H1 (cell line): ENCODE measurements around the gene FIGNL2. TPM values are rescaled to one million over a fixed set of nuclear protein-coding genes. Genes with fewer than 3 reads are reported as not detected.

Experiments
- CTCF ChIA-PET: fragments of 300-600 bp; sonication (Branson Sonifier 250); formaldehyde crosslinking; loops from one replicate; lab custom pipeline; 2021; ENCODE audit not compliant: partially characterized antibody; lab: Charles Lee
- POLR2A ChIA-PET: fragments of 300-600 bp; sonication (Branson Sonifier 250); formaldehyde crosslinking; loops from one replicate; lab custom pipeline; 2021; ENCODE audit warnings: inconsistent platforms; ENCODE audit not compliant: partially characterized antibody; lab: Charles Lee
- DNase-seq, 2 experiments: peaks; one replicate each; pipeline versions ENCODE4 v3.0.0 to v3.0.0-alpha.2; 2010 to 2022; ENCODE audit warnings: low spot score in 2 of 2, low read depth in 1 of 2, mixed read lengths in 1 of 2
- FAIRE-seq: peaks from 2 replicates; lab custom pipeline; 2011; peaks lifted over from hg19 to GRCh38; lab: Jason Lieb, UNC
- H2AFZ ChIP-seq: 2 replicates; pipeline ENCODE4 v1.8.1; 2012; ENCODE audit warnings: low read length, inconsistent platforms
- H2AK5ac ChIP-seq: 2 replicates; pipeline ENCODE4 v1.6.1; 2013; ENCODE audit warnings: low read depth, low read length
- H2BK120ac ChIP-seq: replicated peaks from 2 replicates; pipeline ENCODE3; 2013; ENCODE audit warnings: low read depth, low read length, inconsistent platforms
- H2BK12ac ChIP-seq: 2 replicates; pipeline ENCODE4 v1.6.1; 2013; ENCODE audit warnings: low read depth, low read length
- H2BK15ac ChIP-seq: 2 replicates; pipeline ENCODE4 v1.6.1; 2013; ENCODE audit warnings: low read length
- H2BK20ac ChIP-seq: 2 replicates; pipeline ENCODE4 v1.6.1; 2013; ENCODE audit warnings: low read length
- H2BK5ac ChIP-seq: 2 replicates; pipeline ENCODE4 v1.6.1; 2013; ENCODE audit warnings: low read depth, low read length
- H3K14ac ChIP-seq: 2 replicates; pipeline ENCODE4 v1.6.1; 2013; ENCODE audit warnings: inconsistent platforms; ENCODE audit not compliant: insufficient read length
- H3K18ac ChIP-seq: 2 replicates; pipeline ENCODE4 v1.6.1; 2013; ENCODE audit warnings: low read length; ENCODE audit errors: extremely low read depth
- H3K23ac ChIP-seq: 2 replicates; pipeline ENCODE4 v1.6.1; 2013; ENCODE audit warnings: inconsistent platforms; ENCODE audit not compliant: insufficient read length
- H3K23me2 ChIP-seq: 2 replicates; pipeline ENCODE4 v1.6.1; 2013; ENCODE audit warnings: low read depth, low read length
- H3K27ac ChIP-seq: 2 replicates; pipeline ENCODE4 v1.6.1; 2011; ENCODE audit warnings: low read depth, low read length, inconsistent platforms
- H3K27me3 ChIP-seq, 4 experiments: replicated peaks in 1 of 4; 1 replicate in 1 of 4; 2 replicates in 3 of 4; pipeline versions ENCODE4 v1.6.1 to v1.8.1; 2011 to 2013; ENCODE audit warnings: low read length in 3 of 4, mild to moderate bottlenecking in 3 of 4, inconsistent platforms in 2 of 4, mixed read lengths in 2 of 4, moderate library complexity in 1 of 4; ENCODE audit not compliant: control insufficient read depth in 3 of 4, insufficient read depth in 3 of 4; ENCODE audit errors: extremely low read depth in 1 of 4
- H3K36me3 ChIP-seq, 4 experiments: 2 replicates each; pipeline versions ENCODE4 v1.6.1 to v1.8.1; 2011 to 2013; ENCODE audit warnings: mild to moderate bottlenecking in 4 of 4, low read length in 3 of 4, moderate library complexity in 2 of 4, control low read depth in 1 of 4, inconsistent platforms in 1 of 4; ENCODE audit not compliant: insufficient read depth in 4 of 4, control insufficient read depth in 2 of 4
- H3K4ac ChIP-seq: replicated peaks from 2 replicates; pipeline ENCODE3; 2013; ENCODE audit warnings: low read length, low read depth, mixed read lengths, inconsistent platforms; ENCODE audit not compliant: insufficient read length
- H3K4me1 ChIP-seq, 4 experiments: replicated peaks in 1 of 4; 1 replicate in 1 of 4; 2 replicates in 3 of 4; pipeline versions ENCODE4 v1.6.1 to v1.8.1; 2011 to 2013; ENCODE audit warnings: low read length in 3 of 4, inconsistent platforms in 2 of 4, mixed read lengths in 1 of 4; ENCODE audit not compliant: insufficient read depth in 4 of 4, control insufficient read depth in 3 of 4
- H3K4me2 ChIP-seq, 2 experiments: 2 replicates each; pipeline versions ENCODE4 v1.6.1 to v1.8.1; 2011 to 2013; ENCODE audit warnings: low read depth in 2 of 2, low read length in 2 of 2, control low read depth in 1 of 2, inconsistent platforms in 1 of 2, mild to moderate bottlenecking in 1 of 2; ENCODE audit not compliant: insufficient read depth in 1 of 2
- H3K4me3 ChIP-seq, 4 experiments: fragments of 200-600, 300-600 bp in 1 of 4; sonication (generic), shearing (Covaris generic), sonication (Bioruptor Twin) in 1 of 4; 2 replicates each; pipeline versions ENCODE4 v1.5.1 to v1.8.1; 2011 to 2016; ENCODE audit warnings: low read length in 4 of 4, low read depth in 3 of 4, control low read depth in 2 of 4, inconsistent platforms in 2 of 4, mild to moderate bottlenecking in 2 of 4, mixed read lengths in 1 of 4, moderate library complexity in 1 of 4; ENCODE audit not compliant: insufficient read depth in 2 of 4; ENCODE audit errors: extremely low read depth in 1 of 4
- H3K56ac ChIP-seq: replicated peaks from 2 replicates; pipeline ENCODE3; 2013; ENCODE audit warnings: low read depth, mild to moderate bottlenecking, mixed read lengths, low read length, inconsistent platforms; ENCODE audit not compliant: insufficient read length
- H3K79me1 ChIP-seq: 2 replicates; pipeline ENCODE4 v1.6.1; 2013; ENCODE audit warnings: low read depth, low read length, control low read depth
- H3K79me2 ChIP-seq, 2 experiments: 2 replicates each; pipeline versions ENCODE4 v1.6.1 to v1.8.1; 2012 to 2013; ENCODE audit warnings: low read length in 2 of 2, mild to moderate bottlenecking in 2 of 2, inconsistent platforms in 1 of 2; ENCODE audit not compliant: insufficient read depth in 2 of 2, control insufficient read depth in 1 of 2
- H3K9ac ChIP-seq, 4 experiments: replicated peaks in 1 of 4; 1 replicate in 1 of 4; 2 replicates in 3 of 4; pipeline versions ENCODE4 v1.6.1 to v1.8.1; 2011 to 2013; ENCODE audit warnings: low read depth in 3 of 4, low read length in 3 of 4, control low read depth in 2 of 4, mild to moderate bottlenecking in 2 of 4, moderate library complexity in 2 of 4, inconsistent platforms in 1 of 4; ENCODE audit errors: extremely low read depth in 1 of 4
- H3K9me3 ChIP-seq, 2 experiments: 2 replicates each; pipeline versions ENCODE4 v1.6.1 to v1.8.1; 2012 to 2013; ENCODE audit warnings: mild to moderate bottlenecking in 2 of 2, moderate library complexity in 2 of 2, control low read depth in 1 of 2, inconsistent platforms in 1 of 2, low read depth in 1 of 2, low read length in 1 of 2, mixed read lengths in 1 of 2; ENCODE audit not compliant: insufficient read depth in 2 of 2
- H4K20me1 ChIP-seq, 2 experiments: replicated peaks in 1 of 2; 2 replicates each; pipeline versions ENCODE3 to v1.8.1; 2011 to 2013; ENCODE audit warnings: inconsistent platforms in 2 of 2, low read length in 2 of 2, mild to moderate bottlenecking in 1 of 2; ENCODE audit not compliant: insufficient read depth in 2 of 2, control insufficient read depth in 1 of 2
- H4K5ac ChIP-seq: 2 replicates; pipeline ENCODE4 v1.6.1; 2013; ENCODE audit warnings: low read length, low read depth, mixed read lengths, inconsistent platforms; ENCODE audit not compliant: insufficient read length
- H4K8ac ChIP-seq: 2 replicates; pipeline ENCODE4 v1.8.0; 2013; ENCODE audit warnings: mild to moderate bottlenecking, moderate library complexity, low read length, inconsistent platforms; ENCODE audit not compliant: insufficient read depth; ENCODE audit errors: extremely low read depth
- H4K91ac ChIP-seq: replicated peaks from 2 replicates; pipeline ENCODE3; 2013; ENCODE audit warnings: low read length, mixed read lengths, inconsistent platforms; ENCODE audit not compliant: insufficient read length
- CEBPB ChIP-seq: IDR thresholded peaks from 2 replicates; pipeline ENCODE4 v1.6.1; 2012; ENCODE audit warnings: low read depth, low read length
- CREB1 ChIP-seq: IDR thresholded peaks from 2 replicates; pipeline ENCODE4 v1.6.1; 2012; ENCODE audit warnings: inconsistent platforms
- JUND ChIP-seq: IDR thresholded peaks from 2 replicates; pipeline ENCODE4 v1.6.1; 2011; ENCODE audit warnings: mild to moderate bottlenecking, improper control_type of control experiment, low read length
- KDM4A ChIP-seq: IDR thresholded peaks from one replicate; pipeline ENCODE4 v1.7.1; 2012; ENCODE audit warnings: low read depth, mild to moderate bottlenecking, moderate library complexity, low read length, inconsistent platforms; ENCODE audit not compliant: severe bottlenecking
- KDM5A ChIP-seq: fragments of 200-600 bp; IDR thresholded peaks from 2 replicates; pipeline ENCODE4 v1.7.1; 2012; ENCODE audit warnings: mild to moderate bottlenecking, low read length, inconsistent platforms, mixed read lengths
- MAFK ChIP-seq: IDR thresholded peaks from 2 replicates; pipeline ENCODE4 v1.6.1; 2012; ENCODE audit warnings: low read depth, mild to moderate bottlenecking, improper control_type of control experiment, low read length
- RXRA ChIP-seq: IDR thresholded peaks from 2 replicates; pipeline ENCODE4 v1.6.1; 2011; ENCODE audit warnings: low read depth, mild to moderate bottlenecking, low read length, moderate library complexity; ENCODE audit not compliant: insufficient read depth
- SAP30 ChIP-seq: fragments of 300-600 bp; sonication (generic); IDR thresholded peaks from 2 replicates; pipeline ENCODE4 v1.7.1; 2012; ENCODE audit warnings: low read length, moderate library complexity, mild to moderate bottlenecking, inconsistent platforms; ENCODE audit not compliant: insufficient read depth, insufficient replicate concordance
- TCF12 ChIP-seq: IDR thresholded peaks from 2 replicates; pipeline ENCODE4 v1.6.1; 2011; ENCODE audit warnings: low read depth, mild to moderate bottlenecking, low read length
- YY1 ChIP-seq: IDR thresholded peaks from 2 replicates; pipeline ENCODE4 v1.6.1; 2011; ENCODE audit warnings: low read depth, mild to moderate bottlenecking, low read length
- WGBS, 2 experiments: shearing (Covaris generic) in 1 of 2; methylation state at CpG; one replicate each; pipeline versions ENCODE4 v1.1.6 to v1.1.7; 2013 to 2015; ENCODE audit warnings: low lambda C conversion rate in 2 of 2, mixed read lengths in 2 of 2, inconsistent platforms in 1 of 2, low coverage in 1 of 2, missing lambda C conversion rate in 1 of 2; ENCODE audit not compliant: insufficient replicate concordance in 2 of 2, insufficient coverage in 1 of 2, insufficient read length in 1 of 2; ENCODE audit errors: extremely low coverage in 1 of 2, missing lambda C conversion rate in 1 of 2; 5-methylcytosine and 5-hydroxymethylcytosine counted together
- polyA plus RNA-seq, 7 experiments: library from polyadenylated mRNA; depleted of rRNA in 3 of 7; stranded (reverse) in 5 of 7; unstranded in 2 of 7; fragments of >200 nt in 5 of 7; fragments of 200-250 nt in 2 of 7; gene quantifications; 1 replicate in 5 of 7; 2 replicates in 1 of 7; 4 replicates in 1 of 7; pipeline versions ENCODE4 v1.2.1 to v1.2.3, GENCODE V29; 2011 to 2013; ENCODE audit warnings: missing spikeins in 2 of 7, mixed read lengths in 2 of 7
- total RNA-seq: library from RNA; stranded (reverse); fragmentation: NEBNext Ultra II Directional; extraction: Animal tissue kit (Norgen Biotek cat#: 25700); gene quantifications from 2 replicates; pipeline ENCODE4 v1.2.1, GENCODE V29; 2021
- TF ChIP-seq, protein P1 (sequence below): IDR thresholded peaks from 2 replicates; pipeline ENCODE4 v1.6.1; 2012; ENCODE audit warnings: inconsistent platforms

The FIGNL2 gene
- total and polyA plus RNA-seq, 2 of the 8 experiments (the other 6 are each of a cell fraction or from before 2014, with no cell fraction given) = 6.5 to 7.1 TPM

- CTCF ChIA-PET = interaction anchor here (0.6 to 9.1 kb wide), 20 partner anchors 10 to 468 kb away, joined by 3 to 120 read pairs (median 4); a partner anchor contains a TSS
- TF ChIP-seq, protein P1, sequence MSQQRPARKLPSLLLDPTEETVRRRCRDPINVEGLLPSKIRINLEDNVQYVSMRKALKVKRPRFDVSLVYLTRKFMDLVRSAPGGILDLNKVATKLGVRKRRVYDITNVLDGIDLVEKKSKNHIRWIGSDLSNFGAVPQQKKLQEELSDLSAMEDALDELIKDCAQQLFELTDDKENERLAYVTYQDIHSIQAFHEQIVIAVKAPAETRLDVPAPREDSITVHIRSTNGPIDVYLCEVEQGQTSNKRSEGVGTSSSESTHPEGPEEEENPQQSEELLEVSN = no peak
- TF ChIP-seq RXRA (no peak), TCF12 (no peak), MAFK (no peak), SAP30 (no peak), CEBPB (no peak), KDM4A (peak; percentile 44), CREB1 (0 out of 2 replicates have a peak, but pooled peaks have one; percentile 5), YY1 (no peak), KDM5A (no peak), JUND (no peak)
Measured at GRCh38 chr12:51887476-51888315, 39.2 kb upstream of the FIGNL2 start, which contains the start of gene ANKRD33. ANKRD33 (plus strand) TSS chr12:51888103; CDS start chr12:51888187, 84 bp downstream.

More at GRCh38 chr12:51887476-51888315, 39.2 kb upstream of the FIGNL2 start, which contains the start of gene ANKRD33:
- Histone ChIP-seq H2BK20ac (peak within 1 kb of the TSS; percentile 76; the same call in 1 of the 2 replicates), H2AFZ (peak within 1 kb of the TSS; percentile 5; the same call in 1 of the 2 replicates), H2AK5ac (0 out of 2 replicates have a peak within 1 kb of the TSS, but pooled peaks have one; percentile 45), H3K18ac (no peak within 1 kb of the TSS; the same call in 1 of the 2 replicates), H3K23me2 (no peaks in the 10 kb centered on the region), H3K4me3 (peak within 1 kb of the TSS; percentile 22 to 52 (median 32); a peak in 7 of 8 replicates), H2BK120ac (no peak within 1 kb of the TSS), H3K4me1 (peaks cover 0 to 12% (median 5%) of the 10 kb centered on the region in 4 experiments; a peak in 6 of 7 replicates), H3K27ac (no peak within 1 kb of the TSS), H4K8ac (no peak within 1 kb of the TSS), H3K79me1 (no peaks in the 10 kb centered on the region), H3K9ac (no peak within 1 kb of the TSS), H4K91ac (no peak within 1 kb of the TSS), H3K9me3 (no peaks in the 10 kb centered on the region), H3K23ac (no peak within 1 kb of the TSS), H3K14ac (no peak within 1 kb of the TSS), H2BK12ac (peak within 1 kb of the TSS; percentile 77; the same call in 1 of the 2 replicates), H2BK5ac (peak within 1 kb of the TSS; percentile 25; the same call in 1 of the 2 replicates), H2BK15ac (peak within 1 kb of the TSS; percentile 67; the same call in 1 of the 2 replicates), H3K79me2 (no peaks in the 10 kb centered on the region), H3K36me3 (no peaks in the 10 kb centered on the region), H4K20me1 (no peaks in the 10 kb centered on the region), H3K4me2 (peak within 1 kb of the TSS; percentile 62 to 63), H4K5ac (no peak within 1 kb of the TSS), H3K27me3 (peaks cover 0 to 10% (median 6%) of the 10 kb centered on the region in 4 experiments; a peak in 3 of 7 replicates), H3K4ac (no peak within 1 kb of the TSS), H3K56ac (no peak within 1 kb of the TSS)
- DNase-seq = peak in 1 of 2 experiments; percentile 95
- no peak for FAIRE-seq
- WGBS, 2 experiments = 49% methylated on average over 38 of the region's 41 CpGs; no CpG with 5 or more reads in 1 of the 2 experiments
- POLR2A ChIA-PET = interaction anchor here (1.0 to 1.7 kb wide), 4 partner anchors 23 to 56 kb away, joined by 3 to 6 read pairs (median 3); no protein-coding TSS in a partner anchor
